ENCODE data around the gene CD58. TPM values are rescaled to one million over a fixed set of nuclear protein-coding genes. Genes with fewer than 3 reads are reported as not detected.

Gene CD58
- total RNA-seq, 1 experiment from 2014 or later: 5.3 TPM

DNA sequence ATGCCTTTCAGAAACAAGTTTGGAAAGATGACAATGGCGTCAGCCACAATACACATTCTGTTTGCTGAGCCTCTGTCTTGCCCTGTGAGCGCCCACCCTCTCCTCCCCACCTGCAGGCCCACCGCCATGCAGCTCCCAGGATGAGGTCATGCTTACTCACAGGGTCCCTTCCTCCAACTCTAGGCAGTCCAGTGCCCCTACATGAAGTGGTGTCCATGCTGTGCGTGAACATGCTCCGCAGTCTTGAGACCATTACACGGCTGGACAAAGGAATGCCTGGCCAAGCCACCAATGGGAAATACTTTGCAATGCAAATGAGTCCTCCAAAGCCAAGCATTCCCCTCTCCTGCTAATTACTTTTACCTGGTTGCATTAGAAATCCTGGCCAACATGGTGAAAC, 92.2 kb downstream of the CD58 start:
- H3K9me3 Mint-ChIP-seq: peaks cover 7% of the 10 kb centered on the region; the same call in 1 of the 2 replicates
- ATAC-seq: peak; percentile 74
- CTCF ChIA-PET: interaction anchor here (0.7 to 2.9 kb wide), 3 partner anchors 20 to 825 kb away, joined by 3 to 16 read pairs (median 7); no protein-coding TSS in a partner anchor

More for the DNA sequence above, 92.2 kb downstream of the CD58 start:
- Mint-ChIP-seq H3K27me3 (ENCODE audit: low read depth) (no peaks in the 10 kb centered on the region), H3K4me1 (peaks cover 16% of the 10 kb centered on the region), H3K27ac (no peak overlapping the region), H3K4me3 (no peak overlapping the region), H3K36me3 (no peaks in the 10 kb centered on the region)
- no peak for DNase-seq (ENCODE audit: low spot score)
- POLR2A ChIA-PET: no interaction called here
- TF ChIP-seq ZNF423 (CRISPR knock-in tag; IDR thresholded peaks at IDR 0.05) (no peak), JAZF1 (CRISPR knock-in tag; IDR thresholded peaks at IDR 0.05) (no peak), ZNF396 (CRISPR knock-in tag; IDR thresholded peaks at IDR 0.05; ENCODE audit: borderline replicate concordance) (no peak), ZNF263 (CRISPR knock-in tag; IDR thresholded peaks at IDR 0.05; ENCODE audit: low read depth) (no peak), NR3C1 (CRISPR knock-in tag; conservative IDR thresholded peaks at IDR 0.05; ENCODE audit: low read depth) (no peak), ZBTB21 (CRISPR knock-in tag; IDR thresholded peaks at IDR 0.05; ENCODE audit: borderline replicate concordance) (no peak), MYBL2 (CRISPR knock-in tag; IDR thresholded peaks at IDR 0.05) (no peak), CBFB (CRISPR knock-in tag; IDR thresholded peaks at IDR 0.05; ENCODE audit: low read depth) (no peak), CREB1 (CRISPR knock-in tag; IDR thresholded peaks at IDR 0.05) (no peak), ARID4B (CRISPR knock-in tag; IDR thresholded peaks at IDR 0.05; ENCODE audit: borderline replicate concordance) (no peak), SMAD3 (CRISPR knock-in tag; IDR thresholded peaks at IDR 0.05; ENCODE audit: borderline replicate concordance) (no peak), ZNF219 (CRISPR knock-in tag; IDR thresholded peaks at IDR 0.05; ENCODE audit: borderline replicate concordance) (no peak), ZNF532 (CRISPR knock-in tag; IDR thresholded peaks at IDR 0.05; ENCODE audit: borderline replicate concordance) (no peak), FOXK1 (CRISPR knock-in tag; IDR thresholded peaks at IDR 0.05) (no peak)
- TF ChIP-seq, protein P1, sequence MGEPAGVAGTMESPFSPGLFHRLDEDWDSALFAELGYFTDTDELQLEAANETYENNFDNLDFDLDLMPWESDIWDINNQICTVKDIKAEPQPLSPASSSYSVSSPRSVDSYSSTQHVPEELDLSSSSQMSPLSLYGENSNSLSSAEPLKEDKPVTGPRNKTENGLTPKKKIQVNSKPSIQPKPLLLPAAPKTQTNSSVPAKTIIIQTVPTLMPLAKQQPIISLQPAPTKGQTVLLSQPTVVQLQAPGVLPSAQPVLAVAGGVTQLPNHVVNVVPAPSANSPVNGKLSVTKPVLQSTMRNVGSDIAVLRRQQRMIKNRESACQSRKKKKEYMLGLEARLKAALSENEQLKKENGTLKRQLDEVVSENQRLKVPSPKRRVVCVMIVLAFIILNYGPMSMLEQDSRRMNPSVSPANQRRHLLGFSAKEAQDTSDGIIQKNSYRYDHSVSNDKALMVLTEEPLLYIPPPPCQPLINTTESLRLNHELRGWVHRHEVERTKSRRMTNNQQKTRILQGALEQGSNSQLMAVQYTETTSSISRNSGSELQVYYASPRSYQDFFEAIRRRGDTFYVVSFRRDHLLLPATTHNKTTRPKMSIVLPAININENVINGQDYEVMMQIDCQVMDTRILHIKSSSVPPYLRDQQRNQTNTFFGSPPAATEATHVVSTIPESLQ (CRISPR knock-in tag; IDR thresholded peaks at IDR 0.05): no peak
- TF ChIP-seq, protein P2, sequence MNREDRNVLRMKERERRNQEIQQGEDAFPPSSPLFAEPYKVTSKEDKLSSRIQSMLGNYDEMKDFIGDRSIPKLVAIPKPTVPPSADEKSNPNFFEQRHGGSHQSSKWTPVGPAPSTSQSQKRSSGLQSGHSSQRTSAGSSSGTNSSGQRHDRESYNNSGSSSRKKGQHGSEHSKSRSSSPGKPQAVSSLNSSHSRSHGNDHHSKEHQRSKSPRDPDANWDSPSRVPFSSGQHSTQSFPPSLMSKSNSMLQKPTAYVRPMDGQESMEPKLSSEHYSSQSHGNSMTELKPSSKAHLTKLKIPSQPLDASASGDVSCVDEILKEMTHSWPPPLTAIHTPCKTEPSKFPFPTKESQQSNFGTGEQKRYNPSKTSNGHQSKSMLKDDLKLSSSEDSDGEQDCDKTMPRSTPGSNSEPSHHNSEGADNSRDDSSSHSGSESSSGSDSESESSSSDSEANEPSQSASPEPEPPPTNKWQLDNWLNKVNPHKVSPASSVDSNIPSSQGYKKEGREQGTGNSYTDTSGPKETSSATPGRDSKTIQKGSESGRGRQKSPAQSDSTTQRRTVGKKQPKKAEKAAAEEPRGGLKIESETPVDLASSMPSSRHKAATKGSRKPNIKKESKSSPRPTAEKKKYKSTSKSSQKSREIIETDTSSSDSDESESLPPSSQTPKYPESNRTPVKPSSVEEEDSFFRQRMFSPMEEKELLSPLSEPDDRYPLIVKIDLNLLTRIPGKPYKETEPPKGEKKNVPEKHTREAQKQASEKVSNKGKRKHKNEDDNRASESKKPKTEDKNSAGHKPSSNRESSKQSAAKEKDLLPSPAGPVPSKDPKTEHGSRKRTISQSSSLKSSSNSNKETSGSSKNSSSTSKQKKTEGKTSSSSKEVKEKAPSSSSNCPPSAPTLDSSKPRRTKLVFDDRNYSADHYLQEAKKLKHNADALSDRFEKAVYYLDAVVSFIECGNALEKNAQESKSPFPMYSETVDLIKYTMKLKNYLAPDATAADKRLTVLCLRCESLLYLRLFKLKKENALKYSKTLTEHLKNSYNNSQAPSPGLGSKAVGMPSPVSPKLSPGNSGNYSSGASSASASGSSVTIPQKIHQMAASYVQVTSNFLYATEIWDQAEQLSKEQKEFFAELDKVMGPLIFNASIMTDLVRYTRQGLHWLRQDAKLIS (CRISPR knock-in tag; IDR thresholded peaks at IDR 0.05; ENCODE audit: borderline replicate concordance): no peak
- TF ChIP-seq, protein P3, sequence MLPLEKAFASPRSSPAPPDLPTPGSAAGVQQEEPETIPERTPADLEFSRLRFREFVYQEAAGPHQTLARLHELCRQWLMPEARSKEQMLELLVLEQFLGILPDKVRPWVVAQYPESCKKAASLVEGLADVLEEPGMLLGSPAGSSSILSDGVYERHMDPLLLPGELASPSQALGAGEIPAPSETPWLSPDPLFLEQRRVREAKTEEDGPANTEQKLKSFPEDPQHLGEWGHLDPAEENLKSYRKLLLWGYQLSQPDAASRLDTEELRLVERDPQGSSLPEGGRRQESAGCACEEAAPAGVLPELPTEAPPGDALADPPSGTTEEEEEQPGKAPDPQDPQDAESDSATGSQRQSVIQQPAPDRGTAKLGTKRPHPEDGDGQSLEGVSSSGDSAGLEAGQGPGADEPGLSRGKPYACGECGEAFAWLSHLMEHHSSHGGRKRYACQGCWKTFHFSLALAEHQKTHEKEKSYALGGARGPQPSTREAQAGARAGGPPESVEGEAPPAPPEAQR (CRISPR knock-in tag; IDR thresholded peaks at IDR 0.05): no peak
